Right renal cortex interstitium (tissue), 3 donors: ENCODE results near the gene ZNF296. TPM values are rescaled to one million over a fixed set of nuclear protein-coding genes. Genes with fewer than 3 reads are reported as not detected.

ENCODE experiments used
- DNase-seq, 3 donors: peaks; one replicate each; pipeline ENCODE4 v3.0.0-alpha.2; 2013; ENCODE audit warnings: low read depth in 3 of 3, low spot score in 2 of 3
- polyA plus RNA-seq, 3 donors: library from polyadenylated mRNA; unstranded; fragments of 120-200 nt; gene quantifications; one replicate each; pipeline ENCODE4 v1.2.1, GENCODE V29; 2013; ENCODE audit not compliant: insufficient read length in 3 of 3

The ZNF296 gene
- polyA plus RNA-seq, 3 donors: 0.37 to 0.57 (median 0.39) TPM

DNA sequence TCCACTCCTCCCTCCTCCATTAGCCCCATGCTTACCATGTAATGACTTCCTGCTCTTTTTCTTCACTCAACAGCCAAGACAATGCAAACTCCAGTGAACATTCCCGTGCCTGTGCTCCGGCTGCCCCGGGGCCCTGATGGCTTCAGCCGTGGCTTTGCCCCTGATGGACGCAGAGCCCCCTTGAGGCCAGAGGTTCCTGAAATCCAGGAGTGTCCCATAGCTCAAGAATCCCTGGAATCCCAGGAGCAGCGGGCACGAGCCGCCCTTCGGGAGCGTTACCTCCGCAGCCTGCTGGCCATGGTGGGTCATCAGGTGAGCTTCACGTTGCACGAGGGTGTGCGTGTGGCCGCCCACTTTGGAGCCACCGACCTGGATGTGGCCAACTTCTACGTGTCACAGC, 13.8 kb upstream of the ZNF296 start:
- no peak for DNase-seq

GRCh38 chr19:45087531-45087930, 11.3 kb upstream of the ZNF296 start:
- DNase-seq: no peak

DNA sequence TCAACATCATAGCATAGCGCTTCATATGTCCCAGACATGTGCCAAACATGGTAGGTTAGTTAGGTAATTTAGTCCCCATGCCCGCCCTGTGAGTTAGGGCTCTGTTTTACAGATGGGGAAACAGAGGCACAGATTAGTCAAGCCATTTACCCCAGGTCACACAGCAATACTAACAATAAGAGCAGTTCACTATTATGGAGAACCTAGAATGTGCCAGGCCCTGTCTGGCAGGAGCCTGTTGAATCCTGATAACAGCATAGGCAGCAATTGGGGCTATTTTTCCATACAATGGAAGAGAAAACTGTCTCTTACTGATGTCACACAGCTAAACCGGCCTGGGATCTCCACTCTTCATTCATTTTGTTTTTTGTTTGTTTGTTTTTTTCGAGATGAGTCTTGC, 10.2 kb upstream of the ZNF296 start:
- DNase-seq: no peak

DNA sequence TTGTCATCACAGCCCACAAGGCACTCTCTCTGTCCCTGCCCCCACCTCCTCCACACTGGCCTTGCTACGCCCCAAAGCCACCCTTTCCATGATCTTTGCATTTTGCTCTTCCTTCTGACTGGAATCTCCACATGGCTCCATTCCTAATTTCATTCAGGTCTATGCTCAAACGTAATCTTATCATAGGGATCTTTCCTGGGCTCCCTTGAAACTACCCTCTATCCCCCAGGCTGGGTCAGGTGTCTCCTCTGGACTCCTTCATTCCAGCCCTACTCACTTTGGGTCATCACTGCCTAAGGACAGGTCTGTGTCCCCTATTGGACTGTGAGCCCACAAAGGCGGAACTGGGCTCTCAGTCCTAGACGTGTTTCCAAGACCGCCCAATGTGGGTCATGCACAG, 5.9 kb upstream of the ZNF296 start:
- no peak for DNase-seq

- DNase-seq: no peak
Measured at GRCh38 chr19:45079911-45080370, 3.7 kb upstream of the ZNF296 start.

GRCh38 chr19:45079063-45079910, 3.0 kb upstream of the ZNF296 start, which contains the start of gene GEMIN7:
GEMIN7 (plus strand) TSS chr19:45079260; CDS start chr19:45090115, 10,855 bp downstream.
- DNase-seq: no peak

DNA sequence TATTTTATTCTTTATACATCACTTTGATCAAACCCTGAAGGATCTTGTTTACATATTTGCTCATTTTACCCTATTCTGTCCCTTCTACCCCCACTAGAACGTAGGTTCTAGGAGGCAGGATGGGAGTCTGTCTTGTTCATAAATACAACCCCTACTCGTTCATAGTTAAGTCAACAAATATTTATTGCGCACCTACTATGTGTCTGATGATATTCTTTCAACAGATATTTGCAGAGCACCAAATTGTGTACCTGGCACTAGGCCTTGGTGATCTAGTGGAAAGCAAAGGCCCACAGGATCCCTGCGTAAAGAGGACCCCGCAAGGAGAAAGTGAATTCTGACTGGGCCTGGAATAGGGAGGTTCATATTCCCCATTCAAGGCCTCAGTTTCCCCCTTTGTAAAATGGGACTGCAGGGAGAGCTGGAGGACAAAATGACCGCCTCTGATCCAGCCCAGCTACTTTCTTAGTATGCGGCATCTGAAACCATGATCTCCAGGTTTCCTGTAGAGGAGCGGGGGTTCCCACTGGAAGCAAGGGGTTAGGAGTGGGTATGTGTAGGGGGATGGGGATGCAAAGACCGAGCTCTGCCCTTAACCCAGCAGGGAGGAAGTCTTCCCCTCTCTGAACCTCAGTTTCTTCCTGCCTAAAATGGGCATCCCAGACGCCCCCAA, 2.2 kb upstream of the ZNF296 start:
- no peak for DNase-seq

- no peak for DNase-seq
Measured at GRCh38 chr19:45076851-45077730, 813 bp upstream of the ZNF296 start.

- no peak for DNase-seq
Measured at GRCh38 chr19:45075301-45076028, 813 bp downstream of the ZNF296 start.

DNA sequence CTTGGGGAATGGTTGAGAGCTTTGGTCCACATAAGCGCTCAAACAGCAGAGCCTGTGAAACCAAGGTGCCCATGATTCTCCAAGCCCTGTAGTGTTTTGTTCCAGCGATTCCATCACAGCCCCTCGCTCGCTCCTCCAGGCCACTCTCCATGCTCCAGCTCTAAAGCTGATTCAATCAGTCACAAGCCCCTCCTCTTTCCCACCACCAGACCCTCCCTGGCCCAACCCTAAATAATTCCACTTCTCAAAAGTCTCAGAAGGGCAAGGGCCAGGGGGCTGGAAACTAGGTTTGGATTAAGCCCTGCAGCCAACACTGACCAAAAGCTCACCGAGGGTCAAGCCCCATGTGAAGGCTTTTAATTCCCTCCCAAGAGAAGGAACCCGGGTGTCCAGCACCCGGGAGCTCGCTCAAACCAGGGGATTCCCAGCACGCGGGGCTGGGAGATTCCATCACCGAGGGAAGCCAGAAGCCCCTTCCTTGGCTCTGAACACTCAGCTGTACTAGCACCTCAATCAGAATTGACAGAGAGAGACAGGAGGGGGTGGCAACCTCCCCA, 1.5 kb downstream of the ZNF296 start:
- DNase-seq: no peak

DNA sequence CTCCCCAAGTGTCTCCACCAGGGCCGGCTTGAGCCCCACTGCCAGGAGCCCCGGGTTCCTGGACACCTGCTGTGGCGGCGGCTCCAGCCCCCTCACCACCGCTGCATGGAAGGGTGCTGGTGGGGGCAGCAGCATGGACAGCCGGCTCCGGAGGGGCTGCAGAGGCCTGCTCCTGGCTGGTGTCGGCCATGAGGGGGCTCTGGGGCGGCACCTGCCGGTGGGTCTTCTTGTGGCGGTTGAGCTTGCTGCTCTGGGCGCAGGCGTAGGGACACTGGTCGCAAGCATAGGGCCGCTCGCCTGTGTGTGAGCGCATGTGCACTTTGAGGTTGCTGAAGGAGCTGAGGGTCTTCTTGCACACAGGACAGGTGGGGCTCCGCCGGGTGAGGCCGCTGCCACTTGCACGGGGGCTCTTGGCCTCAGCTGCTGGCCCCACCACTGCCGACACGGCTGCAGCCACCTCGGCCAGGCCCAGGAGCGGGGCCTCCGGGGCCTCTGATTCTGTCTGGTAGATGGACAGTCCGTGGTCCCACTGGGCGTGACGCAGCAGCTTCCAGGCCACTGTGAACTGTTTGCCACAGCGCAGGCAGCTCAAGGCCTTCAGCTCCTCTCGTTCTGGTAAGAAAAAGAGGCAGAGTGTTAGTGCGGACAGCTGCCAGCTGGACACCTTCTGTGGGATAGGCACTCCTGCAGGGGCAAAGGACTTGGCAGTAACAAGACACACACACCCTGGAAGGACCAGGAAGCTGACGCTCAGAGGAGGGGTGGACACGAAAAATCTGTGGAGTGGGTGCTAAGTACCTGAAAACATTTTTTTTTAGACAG, 4.1 kb downstream of the ZNF296 start:
- no peak for DNase-seq

DNA sequence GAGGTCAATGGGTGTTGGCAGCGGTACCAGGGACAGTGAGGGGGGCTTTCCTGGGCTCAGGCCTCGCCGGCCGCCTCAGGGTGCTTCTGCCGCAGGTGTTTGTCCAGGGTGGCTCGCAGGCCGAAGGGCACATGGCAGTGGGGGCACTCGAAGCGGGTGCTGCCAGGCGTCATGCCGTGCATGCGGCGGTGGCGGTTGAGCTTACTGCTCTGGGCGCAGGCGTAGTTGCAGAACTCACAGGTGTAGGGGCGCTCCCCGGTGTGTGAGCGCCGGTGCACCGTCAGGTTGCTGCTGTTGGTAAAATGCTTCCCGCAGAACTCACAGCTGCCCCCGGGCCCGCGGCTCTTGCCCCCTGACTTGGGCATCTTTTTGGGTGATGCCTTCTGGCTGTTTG, 4.7 kb downstream of the ZNF296 start:
- DNase-seq: no peak

GRCh38 chr19:45070861-45071544, 5.3 kb downstream of the ZNF296 start:
- no peak for DNase-seq

GRCh38 chr19:45070214-45070613, 6.1 kb downstream of the ZNF296 start:
- no peak for DNase-seq

- DNase-seq: no peak
Measured at GRCh38 chr19:45069056-45069455, 7.2 kb downstream of the ZNF296 start.

GRCh38 chr19:45068041-45068440, 8.2 kb downstream of the ZNF296 start:
- DNase-seq: no peak

DNA sequence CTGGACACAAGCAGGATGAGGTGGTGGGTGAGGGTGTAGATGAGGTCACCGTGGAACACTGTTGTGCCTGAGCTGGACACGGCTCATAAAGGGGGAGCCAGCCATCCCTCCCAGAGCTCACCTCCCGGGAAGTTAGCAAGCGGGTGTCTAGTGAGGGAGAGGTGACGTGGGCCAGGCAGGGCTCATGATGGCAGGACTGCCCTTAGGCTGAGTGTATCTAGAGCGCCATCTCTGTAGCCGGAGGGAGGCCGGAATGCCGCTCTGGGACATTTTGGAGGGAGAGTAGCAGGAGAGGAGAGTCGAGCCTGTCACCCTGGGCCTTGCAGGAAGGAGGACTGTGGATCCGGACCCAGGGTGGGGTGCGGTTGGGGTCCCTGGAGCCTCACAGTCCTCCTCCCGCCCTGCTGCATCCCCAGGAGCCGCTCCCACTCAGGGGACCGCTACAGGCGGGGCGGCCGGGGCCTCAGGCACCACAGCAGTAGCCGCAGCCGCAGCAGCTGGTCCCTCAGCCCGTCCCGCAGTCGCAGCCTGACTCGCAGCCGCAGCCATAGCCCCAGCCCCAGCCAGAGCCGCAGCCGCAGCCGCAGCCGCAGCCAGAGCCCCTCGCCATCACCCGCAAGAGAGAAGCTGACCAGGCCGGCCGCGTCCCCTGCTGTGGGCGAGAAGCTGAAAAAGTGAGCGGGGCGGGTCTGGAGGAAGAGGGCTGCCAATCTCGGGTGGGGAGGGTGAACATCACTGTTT, 9.2 kb downstream of the ZNF296 start:
- no peak for DNase-seq
